HG03439 (cell line): ENCODE results near the gene PPP3CA.
"Not testable (repeated sequence)": the region's sequence is repeated elsewhere in the genome, so short reads cannot be mapped to it uniquely, and the experiment has no call there.

ENCODE experiments used
- ATAC-seq: cut with Tn5 transposase; IDR thresholded peaks from one replicate; pipeline ENCODE4 v1.9.1; 2021; ENCODE audit warnings: mild to moderate bottlenecking, moderate library complexity; ENCODE audit not compliant: unreplicated experiment

PPP3CA gene

GRCh38 chr4:101183221-101183620 lies 164.1 kb downstream of the PPP3CA start:
- ATAC-seq, result no peak

- not testable (repeated sequence) for ATAC-seq
Measured at GRCh38 chr4:101182688-101183087, 164.6 kb downstream of the PPP3CA start.

GRCh38 chr4:101178731-101179130 lies 168.6 kb downstream of the PPP3CA start:
- ATAC-seq, result no peak

GRCh38 chr4:101177154-101177553 lies 170.2 kb downstream of the PPP3CA start:
- ATAC-seq, result no peak

GRCh38 chr4:101175896-101176676 lies 171.2 kb downstream of the PPP3CA start:
- ATAC-seq, result no peak

GRCh38 chr4:101174679-101175345 lies 172.5 kb downstream of the PPP3CA start:
- no peak for ATAC-seq

- no peak for ATAC-seq
Measured at GRCh38 chr4:101172369-101172768, 175.0 kb downstream of the PPP3CA start.

- ATAC-seq, result no peak
Measured at GRCh38 chr4:101171747-101172146, 175.6 kb downstream of the PPP3CA start.

GRCh38 chr4:101169044-101170014 lies 178.0 kb downstream of the PPP3CA start:
- peak; percentile 99 for ATAC-seq

- no peak for ATAC-seq
Measured at GRCh38 chr4:101163936-101164335, 183.4 kb downstream of the PPP3CA start.

GRCh38 chr4:101162990-101163380 lies 184.3 kb downstream of the PPP3CA start:
- ATAC-seq, result no peak

- ATAC-seq, result no peak
Measured at GRCh38 chr4:101160792-101161592, 186.3 kb downstream of the PPP3CA start.

GRCh38 chr4:101158507-101158906 lies 188.8 kb downstream of the PPP3CA start:
- no peak for ATAC-seq

- ATAC-seq, result no peak
Measured at GRCh38 chr4:101158134-101158482, 189.2 kb downstream of the PPP3CA start.

GRCh38 chr4:101157415-101158133 lies 189.8 kb downstream of the PPP3CA start:
- no peak for ATAC-seq

GRCh38 chr4:101156619-101157310 lies 190.6 kb downstream of the PPP3CA start:
- ATAC-seq, result no peak

- ATAC-seq, result no peak
Measured at GRCh38 chr4:101155945-101156344, 191.4 kb downstream of the PPP3CA start.

- no peak for ATAC-seq
Measured at GRCh38 chr4:101155368-101155767, 192.0 kb downstream of the PPP3CA start.

- ATAC-seq, result no peak
Measured at GRCh38 chr4:101153653-101154052, 193.7 kb downstream of the PPP3CA start.
